HFF-Myc (cell line): Measurements from ENCODE around the gene PTPRM.

Source experiments
- DNase-seq: peaks from one replicate; pipeline ENCODE4 v3.0.0-alpha.2; 2011; ENCODE audit warnings: low read depth; ENCODE audit errors: extremely low read depth
- H3K4me3 ChIP-seq: replicated peaks from 2 replicates; pipeline ENCODE4 v1.5.1; 2011; ENCODE audit warnings: low read depth, mild to moderate bottlenecking, control low read depth, low read length
- TF ChIP-seq, protein P1 (sequence below): IDR thresholded peaks from 2 replicates; pipeline ENCODE4 v1.5.1; 2012; ENCODE audit warnings: mild to moderate bottlenecking, low read depth, low read length, control low read depth; ENCODE audit errors: missing control alignments

PTPRM gene

DNA sequence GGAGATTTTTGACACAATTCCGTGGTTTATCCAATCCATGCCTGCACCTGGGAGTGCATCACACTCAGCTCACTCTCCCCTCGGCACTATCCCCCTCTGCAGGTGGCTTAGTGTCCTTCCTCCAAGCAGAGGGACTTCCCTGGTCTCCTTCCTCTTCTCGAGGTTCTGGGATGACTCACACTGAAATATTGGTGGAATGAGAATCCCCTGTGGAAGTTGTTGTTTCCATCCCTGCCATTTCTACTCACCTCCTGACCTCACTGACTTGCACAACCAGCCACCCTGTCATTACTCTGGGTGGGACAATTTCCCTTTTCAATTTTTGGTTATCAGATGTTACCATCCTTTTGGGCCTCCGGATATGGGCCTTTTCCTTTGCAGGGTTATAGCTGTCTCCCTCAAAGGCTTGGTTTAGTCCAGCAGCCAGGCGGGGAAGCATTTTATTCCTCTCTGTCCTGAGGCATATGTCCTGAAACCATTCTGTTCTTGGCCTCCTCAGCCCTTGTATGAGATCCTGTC lies 59.9 kb downstream of the PTPRM start:
- TF ChIP-seq, protein P1, sequence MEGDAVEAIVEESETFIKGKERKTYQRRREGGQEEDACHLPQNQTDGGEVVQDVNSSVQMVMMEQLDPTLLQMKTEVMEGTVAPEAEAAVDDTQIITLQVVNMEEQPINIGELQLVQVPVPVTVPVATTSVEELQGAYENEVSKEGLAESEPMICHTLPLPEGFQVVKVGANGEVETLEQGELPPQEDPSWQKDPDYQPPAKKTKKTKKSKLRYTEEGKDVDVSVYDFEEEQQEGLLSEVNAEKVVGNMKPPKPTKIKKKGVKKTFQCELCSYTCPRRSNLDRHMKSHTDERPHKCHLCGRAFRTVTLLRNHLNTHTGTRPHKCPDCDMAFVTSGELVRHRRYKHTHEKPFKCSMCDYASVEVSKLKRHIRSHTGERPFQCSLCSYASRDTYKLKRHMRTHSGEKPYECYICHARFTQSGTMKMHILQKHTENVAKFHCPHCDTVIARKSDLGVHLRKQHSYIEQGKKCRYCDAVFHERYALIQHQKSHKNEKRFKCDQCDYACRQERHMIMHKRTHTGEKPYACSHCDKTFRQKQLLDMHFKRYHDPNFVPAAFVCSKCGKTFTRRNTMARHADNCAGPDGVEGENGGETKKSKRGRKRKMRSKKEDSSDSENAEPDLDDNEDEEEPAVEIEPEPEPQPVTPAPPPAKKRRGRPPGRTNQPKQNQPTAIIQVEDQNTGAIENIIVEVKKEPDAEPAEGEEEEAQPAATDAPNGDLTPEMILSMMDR = peak; percentile 52
- peak; percentile 72 for DNase-seq

GRCh38 chr18:7629416-7629815 lies 62.3 kb downstream of the PTPRM start:
- H3K4me3 ChIP-seq = no peak overlapping the region
- TF ChIP-seq, protein P1 = no peak
- DNase-seq = no peak

More for the DNA sequence above, 59.9 kb downstream of the PTPRM start:
- H3K4me3 ChIP-seq = no peak overlapping the region

- H3K4me3 ChIP-seq = no peak overlapping the region
- TF ChIP-seq, protein P1 = no peak
- no peak for DNase-seq
Observed at GRCh38 chr18:7630731-7631442, 63.8 kb downstream of the PTPRM start.

- TF ChIP-seq, protein P1 = no peak
- H3K4me3 ChIP-seq = no peak overlapping the region
- no peak for DNase-seq
Observed at GRCh38 chr18:7632152-7633098, 65.3 kb downstream of the PTPRM start.

- DNase-seq = no peak
- TF ChIP-seq, protein P1 = no peak
- H3K4me3 ChIP-seq = no peak overlapping the region
Observed at GRCh38 chr18:7633171-7633570, 66.1 kb downstream of the PTPRM start.

DNA sequence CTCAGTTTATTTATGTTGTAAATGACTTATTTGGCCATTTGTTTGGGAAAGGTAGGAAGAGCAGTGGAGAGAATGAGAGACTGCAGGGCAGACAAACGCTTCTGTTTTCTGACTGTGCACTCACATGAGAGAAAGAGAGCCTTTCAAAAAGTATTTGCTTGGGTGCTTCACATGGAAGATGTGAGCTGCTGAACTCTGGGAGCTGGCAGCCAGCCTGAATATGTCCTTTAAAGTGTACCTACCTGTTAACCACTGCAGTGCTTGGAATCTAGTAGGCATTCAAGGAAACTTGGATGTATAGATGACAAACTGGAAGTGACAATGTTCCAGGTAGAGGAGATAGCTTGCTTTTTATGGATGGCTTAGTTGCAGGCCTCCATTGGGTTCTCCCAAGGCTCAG lies 68.8 kb downstream of the PTPRM start:
- TF ChIP-seq, protein P1 = no peak
- no peak overlapping the region for H3K4me3 ChIP-seq
- DNase-seq = no peak
